Osteocyte (in vitro differentiated cells): Measurements from ENCODE around the gene PTPN9. TPM values are rescaled to one million over a fixed set of nuclear protein-coding genes. Genes with fewer than 3 reads are reported as not detected.
"Not testable (repeated sequence)": the region's sequence is repeated elsewhere in the genome, so short reads cannot be mapped to it uniquely, and the experiment has no call there.

Experiments used
- DNase-seq: peaks from one replicate; pipeline ENCODE4 v3.0.0; 2021; ENCODE audit warnings: mixed read lengths; ENCODE audit not compliant: unreplicated experiment; ENCODE audit errors: extremely low spot score
- H3K27ac Mint-ChIP-seq: one replicate; pipeline ENCODE4 v1.8.0; 2021; ENCODE audit warnings: mild to moderate bottlenecking, mixed read lengths; ENCODE audit not compliant: unreplicated experiment
- H3K27me3 Mint-ChIP-seq: one replicate; pipeline ENCODE4 v1.8.0; 2021; ENCODE audit warnings: mixed read lengths; ENCODE audit not compliant: unreplicated experiment
- H3K36me3 Mint-ChIP-seq: one replicate; pipeline ENCODE4 v1.8.0; 2021; ENCODE audit warnings: mixed read lengths; ENCODE audit not compliant: unreplicated experiment
- H3K4me1 Mint-ChIP-seq: one replicate; pipeline ENCODE4 v1.8.0; 2021; ENCODE audit warnings: mixed read lengths; ENCODE audit not compliant: unreplicated experiment
- H3K4me3 Mint-ChIP-seq: one replicate; pipeline ENCODE4 v1.8.0; 2021; ENCODE audit warnings: mild to moderate bottlenecking, moderate library complexity, mixed read lengths; ENCODE audit not compliant: unreplicated experiment
- H3K9me3 Mint-ChIP-seq: one replicate; pipeline ENCODE4 v1.8.0; 2021; ENCODE audit warnings: mixed read lengths; ENCODE audit not compliant: unreplicated experiment
- CTCF ChIP-seq: fragments of 200-600 bp; sonication (generic); IDR thresholded peaks from 2 replicates; pipeline ENCODE4 v1.5.0; 2021; ENCODE audit warnings: antibody characterized with exemption, mild to moderate bottlenecking, moderate library complexity
- total RNA-seq: library from RNA; stranded (reverse); gene quantifications from 2 replicates; pipeline ENCODE4 v1.2.1, GENCODE V29; 2021

The PTPN9 gene
- total RNA-seq, 1 donor from 2014 or later, result 53.4 TPM

GRCh38 chr15:75533945-75534344 lies 45.2 kb downstream of the PTPN9 start:
- Mint-ChIP-seq H3K27me3 (no peaks in the 10 kb centered on the region), H3K36me3 (peaks cover 6% of the 10 kb centered on the region), H3K4me1 (peaks cover 47% of the 10 kb centered on the region), H3K4me3 (no peak overlapping the region), H3K9me3 (no peaks in the 10 kb centered on the region), H3K27ac (no peak overlapping the region)
- TF ChIP-seq CTCF, result no peak
- DNase-seq, result no peak

GRCh38 chr15:75532413-75533250 lies 46.5 kb downstream of the PTPN9 start:
- TF ChIP-seq CTCF, result peak; percentile 34
- Mint-ChIP-seq H3K4me1 (peaks cover 42% of the 10 kb centered on the region), H3K36me3 (peaks cover 6% of the 10 kb centered on the region), H3K27me3 (no peaks in the 10 kb centered on the region), H3K9me3 (no peaks in the 10 kb centered on the region), H3K27ac (peak overlapping the region; percentile 90), H3K4me3 (no peak overlapping the region)
- DNase-seq, result no peak

- Mint-ChIP-seq H3K27me3 (no peaks in the 10 kb centered on the region), H3K4me1 (peaks cover 51% of the 10 kb centered on the region), H3K4me3 (no peak overlapping the region), H3K27ac (peak overlapping the region; percentile 74), H3K36me3 (peaks cover 8% of the 10 kb centered on the region), H3K9me3 (no peaks in the 10 kb centered on the region)
- TF ChIP-seq CTCF, result no peak
- no peak for DNase-seq
Measured at GRCh38 chr15:75531041-75531450, 48.1 kb downstream of the PTPN9 start.

GRCh38 chr15:75530169-75530568 lies 48.9 kb downstream of the PTPN9 start:
- Mint-ChIP-seq H3K36me3 (peaks cover 8% of the 10 kb centered on the region), H3K27ac (no peak overlapping the region), H3K4me1 (peaks cover 56% of the 10 kb centered on the region), H3K4me3 (no peak overlapping the region), H3K9me3 (no peaks in the 10 kb centered on the region), H3K27me3 (no peaks in the 10 kb centered on the region)
- TF ChIP-seq CTCF, result no peak
- DNase-seq, result no peak

- Mint-ChIP-seq H3K36me3 (peaks cover 27% of the 10 kb centered on the region), H3K4me1 (peaks cover 30% of the 10 kb centered on the region), H3K27ac (peak overlapping the region; percentile 77)
- not testable (repeated sequence) for H3K4me3 Mint-ChIP-seq, H3K9me3 Mint-ChIP-seq, H3K27me3 Mint-ChIP-seq, DNase-seq
Measured at GRCh38 chr15:75525756-75526155, 53.4 kb downstream of the PTPN9 start.
